GM18526 (cell line): ENCODE results near the gene RIMKLA.

Source experiments
- POLR2A ChIP-seq: IDR thresholded peaks from 3 replicates; pipeline ENCODE4 v1.6.1; 2011; ENCODE audit not compliant: insufficient read length; ENCODE audit errors: extremely low read depth

RIMKLA gene

DNA sequence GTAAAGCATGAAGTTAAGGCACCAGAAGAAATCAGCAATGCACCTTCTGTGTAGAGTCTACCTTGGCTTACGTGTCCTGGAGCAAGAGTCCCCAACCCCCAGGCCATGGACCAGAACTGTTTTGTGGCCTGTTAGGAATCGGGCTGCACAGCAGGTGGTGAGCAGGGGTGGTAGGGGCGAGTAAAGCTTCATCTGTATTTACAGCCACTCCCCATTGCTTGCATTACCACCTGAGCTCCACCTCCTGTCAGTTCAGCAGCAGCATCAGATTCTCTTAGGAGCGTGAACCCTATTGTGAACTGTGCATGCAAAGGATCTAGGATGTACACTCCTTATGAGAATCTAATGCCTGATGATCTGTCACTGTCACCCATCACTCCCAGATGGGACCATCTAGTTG is 53.7 kb downstream of the RIMKLA start:
- TF ChIP-seq POLR2A: no peak

DNA sequence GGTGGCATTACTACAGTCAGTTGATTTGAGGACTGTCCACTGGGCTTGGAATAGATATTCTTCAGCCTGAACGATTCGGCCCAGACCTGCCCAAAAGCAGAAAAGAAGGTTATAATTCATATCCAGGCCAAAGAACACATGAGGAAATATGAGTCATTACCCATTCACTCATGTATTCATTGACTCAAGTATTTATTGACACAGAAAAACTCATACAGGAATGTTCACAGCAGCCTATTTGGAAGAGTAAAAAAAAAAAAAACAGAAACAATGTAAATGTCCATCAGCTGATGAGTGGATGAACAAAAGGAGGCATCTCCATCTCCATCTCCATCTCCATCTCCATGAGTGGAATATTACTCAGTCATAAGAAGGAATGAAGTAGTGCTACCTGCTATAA is 59.3 kb downstream of the RIMKLA start:
- TF ChIP-seq POLR2A: no peak

DNA sequence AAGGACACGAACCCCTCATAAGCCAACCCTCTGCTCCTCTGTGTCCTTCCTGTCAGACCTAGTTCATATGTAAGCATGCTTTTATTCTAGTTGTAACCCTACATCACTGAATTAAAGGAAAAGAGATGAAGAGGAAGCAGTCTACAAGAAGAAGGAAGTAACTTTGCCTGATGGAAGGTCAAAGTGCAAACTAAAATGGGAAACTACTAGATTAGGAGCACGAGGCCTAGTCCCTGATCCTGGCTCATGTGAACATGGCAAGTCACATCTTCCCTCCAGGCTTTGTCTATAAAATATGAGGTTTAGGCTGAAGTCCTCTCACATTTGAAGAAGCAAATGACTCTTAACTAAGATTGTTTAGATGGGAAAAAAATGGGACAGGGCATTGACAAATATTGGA is 62.1 kb downstream of the RIMKLA start:
- TF ChIP-seq POLR2A: no peak

DNA sequence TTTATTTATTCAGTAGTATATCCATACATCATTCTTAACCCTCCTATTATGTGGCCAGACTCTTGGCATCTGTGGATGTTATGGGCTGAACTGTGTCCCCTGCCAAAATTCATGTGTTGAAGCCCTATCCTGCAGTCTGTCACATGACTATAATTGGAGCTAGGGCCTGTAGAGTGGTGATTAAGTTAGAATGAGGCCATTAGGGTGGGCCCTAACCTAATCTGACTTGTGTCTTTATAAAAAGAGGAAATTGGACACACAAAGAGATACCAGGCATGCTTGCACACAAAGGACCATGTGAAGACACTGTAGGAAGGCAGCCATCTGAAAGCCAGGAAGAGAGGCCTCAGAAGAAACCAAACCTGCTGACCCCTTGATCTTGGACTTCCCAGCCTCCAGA is 68.7 kb downstream of the RIMKLA start:
- no peak for TF ChIP-seq POLR2A

DNA sequence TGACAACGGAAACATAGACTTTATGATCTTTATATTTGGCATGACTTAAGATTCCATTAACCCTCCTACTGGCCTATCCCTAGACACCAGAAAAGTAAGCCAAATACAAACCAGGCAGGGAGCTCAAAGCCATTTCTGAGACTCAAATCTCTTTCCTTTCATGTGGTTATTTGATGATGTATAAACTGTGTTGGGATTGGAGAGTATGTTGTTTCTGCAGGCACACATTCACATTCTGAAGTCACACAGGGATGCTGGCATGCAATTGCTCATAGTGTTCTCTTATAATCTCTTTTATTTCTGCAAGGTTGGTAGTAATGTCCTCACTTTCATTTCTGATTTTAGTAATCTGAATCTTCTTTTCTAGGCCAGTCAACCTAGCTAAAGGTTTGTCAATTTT is 69.5 kb downstream of the RIMKLA start:
- no peak for TF ChIP-seq POLR2A

DNA sequence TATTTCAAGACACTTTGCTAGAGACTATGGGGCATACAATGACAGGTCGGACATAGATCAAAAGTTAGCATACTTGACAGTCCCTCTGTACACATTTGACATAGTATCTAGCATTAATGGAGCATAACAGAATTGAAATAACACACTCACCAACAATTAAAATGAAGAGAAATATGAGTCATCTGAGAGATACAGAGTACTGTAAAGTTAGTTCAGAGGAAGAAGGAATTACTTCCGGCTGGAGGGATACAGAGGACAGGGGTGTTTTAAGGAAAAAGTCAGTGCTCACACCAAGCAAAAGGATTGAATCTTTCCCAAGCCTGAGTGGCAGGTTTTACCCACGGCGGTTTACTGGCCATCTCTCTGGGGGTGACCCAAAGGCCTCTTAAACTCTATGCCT is 72.8 kb downstream of the RIMKLA start:
- no peak for TF ChIP-seq POLR2A

DNA sequence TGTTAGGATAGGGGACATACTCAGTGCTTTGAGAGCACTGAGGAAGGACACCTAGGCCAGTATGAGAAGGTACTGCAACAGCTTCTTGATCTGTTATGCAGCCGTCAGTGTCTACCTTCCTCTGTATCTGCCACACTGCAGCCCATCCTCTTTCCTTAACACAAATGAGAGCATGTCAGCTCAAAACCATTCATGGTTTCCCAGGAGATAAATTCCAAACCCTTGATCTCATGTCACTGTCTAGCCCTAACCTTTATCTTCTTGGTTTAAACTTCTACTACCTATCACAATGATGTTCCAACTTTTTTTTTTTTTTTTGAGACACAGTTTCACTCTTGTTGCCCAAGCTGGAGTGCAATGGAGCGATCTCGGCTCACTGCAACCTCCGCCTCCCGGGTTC is 73.8 kb downstream of the RIMKLA start:
- TF ChIP-seq POLR2A: no peak

DNA sequence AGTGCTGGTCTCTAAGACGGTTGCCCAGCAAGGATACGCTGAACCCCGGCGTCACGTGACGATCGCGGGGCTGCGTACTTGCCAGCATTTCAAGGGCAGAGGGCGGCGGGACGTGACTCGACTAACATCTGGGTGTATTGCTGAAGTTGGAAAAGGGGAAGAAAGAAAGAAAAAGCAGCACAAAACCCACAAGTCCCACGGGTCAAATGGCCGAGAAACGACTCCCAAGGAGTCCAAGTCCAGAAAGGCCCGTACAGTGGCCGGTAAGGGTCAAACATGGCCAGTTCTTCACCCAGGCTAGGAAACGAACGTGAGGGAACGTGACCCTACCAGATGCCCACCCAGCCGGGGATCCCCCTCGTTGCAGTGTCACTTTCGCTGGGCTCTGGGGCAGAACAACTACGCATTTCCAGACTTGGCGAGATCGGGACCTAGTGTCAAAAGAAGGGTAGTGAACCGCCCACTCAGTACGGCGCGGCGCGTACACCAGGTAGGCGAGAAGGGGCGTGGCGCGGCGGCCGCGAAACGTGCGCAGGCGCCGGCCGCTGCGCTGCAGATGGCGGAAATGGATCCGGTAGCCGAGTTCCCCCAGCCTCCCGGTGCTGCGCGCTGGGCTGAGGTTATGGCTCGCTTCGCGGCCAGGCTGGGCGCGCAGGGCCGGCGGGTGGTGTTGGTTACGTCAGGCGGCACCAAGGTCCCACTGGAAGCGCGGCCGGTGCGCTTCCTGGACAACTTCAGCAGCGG is 75.6 kb downstream of the RIMKLA start, which contains the start of the genes PPCS and ZMYND12:
Gene PPCS (plus strand): TSS at position 534 of the 744 bp plus-strand sequence. CDS start 23 bp downstream, at position 557.
Gene ZMYND12 (minus strand): TSS at position 13 of the 744 bp plus-strand sequence. CDS start 25 bp downstream, outside the sequence.
- peak; percentile 85 for TF ChIP-seq POLR2A

DNA sequence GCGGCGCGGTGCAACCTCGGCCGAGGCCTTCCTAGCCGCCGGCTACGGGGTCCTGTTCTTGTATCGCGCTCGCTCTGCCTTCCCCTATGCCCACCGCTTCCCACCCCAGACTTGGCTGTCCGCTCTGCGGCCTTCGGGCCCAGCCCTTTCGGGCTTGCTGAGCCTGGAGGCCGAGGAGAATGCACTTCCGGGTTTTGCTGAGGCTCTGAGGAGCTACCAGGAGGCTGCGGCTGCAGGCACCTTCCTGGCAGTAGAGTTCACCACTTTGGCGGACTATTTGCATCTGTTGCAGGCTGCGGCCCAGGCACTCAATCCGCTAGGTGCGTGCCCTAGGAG is 76.1 kb downstream of the RIMKLA start:
- no peak for TF ChIP-seq POLR2A

DNA sequence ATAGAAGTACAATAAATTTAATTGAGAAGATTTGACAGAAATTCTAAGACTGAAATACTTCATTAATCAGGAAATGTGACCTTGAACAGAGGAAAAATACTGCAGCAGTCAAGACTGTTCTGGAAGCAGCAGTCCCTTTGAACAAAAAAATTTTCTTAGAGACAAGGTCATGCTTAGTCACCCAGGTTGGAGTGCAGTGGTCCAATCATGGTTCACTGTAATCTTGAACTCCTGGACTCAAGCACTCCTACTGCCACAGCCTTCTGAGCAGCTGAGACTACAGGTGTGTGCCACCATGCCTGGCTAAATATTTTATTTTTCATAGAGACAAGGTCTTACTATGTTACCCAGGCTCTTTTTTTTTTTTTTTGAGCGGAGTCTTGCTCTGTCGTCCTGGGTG is 80.6 kb downstream of the RIMKLA start:
- no peak for TF ChIP-seq POLR2A

DNA sequence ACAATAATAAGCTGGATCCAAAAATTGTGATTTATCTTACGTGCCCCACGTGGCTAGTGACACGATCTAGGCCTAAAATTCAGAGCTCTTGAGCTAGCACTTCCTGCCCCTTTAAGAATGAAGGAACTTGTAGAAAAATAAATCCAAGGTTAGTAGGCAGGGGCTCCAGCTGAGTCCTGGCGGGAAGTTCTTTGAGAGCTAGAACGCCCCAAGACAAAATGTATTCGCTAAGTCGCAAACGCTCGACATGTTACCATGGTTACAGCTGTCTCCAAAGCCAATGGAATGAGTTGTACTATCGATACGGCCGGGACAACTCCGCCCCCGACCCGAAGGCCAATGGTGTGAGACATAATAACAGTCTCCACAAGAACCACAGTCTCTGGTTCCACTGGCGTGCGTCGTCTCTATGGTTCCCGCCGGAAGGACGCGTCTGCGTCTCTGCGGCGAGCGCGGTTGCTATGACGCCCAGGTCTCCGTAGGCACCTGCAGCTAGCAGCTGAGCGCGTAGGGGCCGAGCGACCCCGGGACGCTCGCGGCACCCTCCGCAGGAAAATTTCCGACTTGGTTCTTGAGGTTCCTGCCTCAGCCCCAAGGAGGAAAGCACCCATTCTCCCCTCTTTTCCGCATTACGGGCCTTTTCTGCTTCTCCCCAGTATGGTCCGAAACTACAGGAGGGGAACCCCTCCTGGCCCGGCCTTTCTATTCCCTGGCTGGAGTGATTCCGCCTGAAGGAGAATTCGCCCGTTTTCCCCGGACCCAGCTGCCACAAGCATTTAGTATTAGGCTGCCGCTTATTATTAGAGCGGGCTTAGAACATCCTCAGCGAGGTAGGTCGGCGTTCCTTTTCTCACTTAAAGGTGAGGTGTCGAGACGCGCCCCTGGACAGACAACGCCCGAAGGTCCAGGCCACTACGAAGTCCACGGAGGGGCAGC is 82.5 kb downstream of the RIMKLA start, which contains the start of gene CCDC30:
Gene CCDC30 (plus strand): TSS at position 459 of the 936 bp plus-strand sequence. CDS start 17,266 bp downstream, outside the sequence.
- TF ChIP-seq POLR2A: no peak

DNA sequence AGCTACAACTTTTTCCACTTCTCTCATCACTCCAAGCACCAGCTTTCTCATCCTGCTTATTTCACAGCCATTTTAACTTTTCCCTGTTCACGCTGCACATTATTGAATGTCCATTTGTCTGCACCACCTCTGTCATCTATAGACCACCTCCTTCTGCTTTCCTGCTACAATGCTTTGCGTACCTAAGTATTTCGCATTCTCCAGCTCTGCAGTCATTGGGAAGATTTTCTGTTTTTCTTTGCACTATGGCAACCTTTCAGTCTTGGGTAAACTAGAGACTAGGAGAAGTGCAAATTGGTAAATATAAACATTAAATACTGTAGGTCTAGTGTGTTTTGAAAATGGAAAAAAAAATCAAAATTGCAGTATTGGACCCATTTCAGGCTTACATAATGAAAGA is 83.3 kb downstream of the RIMKLA start:
- TF ChIP-seq POLR2A: no peak

DNA sequence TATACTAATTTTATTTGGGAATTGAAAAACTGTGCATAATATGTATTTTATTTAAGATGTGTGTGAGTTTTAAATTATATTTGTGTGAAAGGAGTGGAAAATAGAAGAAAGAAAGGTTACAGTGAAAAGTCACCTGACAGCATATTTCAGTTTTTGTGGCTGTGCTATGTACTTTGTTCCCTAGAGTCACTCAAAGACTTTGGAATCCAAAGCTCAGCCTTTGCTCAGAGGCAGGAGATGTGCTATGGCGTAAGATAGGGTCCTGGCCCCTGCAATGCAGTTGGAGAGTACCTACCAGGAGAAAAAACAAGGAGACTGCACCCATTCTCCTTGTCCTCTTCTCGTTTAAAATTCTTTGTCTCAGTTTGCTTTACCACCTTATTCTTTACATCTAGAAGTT is 85.4 kb downstream of the RIMKLA start:
- no peak for TF ChIP-seq POLR2A

DNA sequence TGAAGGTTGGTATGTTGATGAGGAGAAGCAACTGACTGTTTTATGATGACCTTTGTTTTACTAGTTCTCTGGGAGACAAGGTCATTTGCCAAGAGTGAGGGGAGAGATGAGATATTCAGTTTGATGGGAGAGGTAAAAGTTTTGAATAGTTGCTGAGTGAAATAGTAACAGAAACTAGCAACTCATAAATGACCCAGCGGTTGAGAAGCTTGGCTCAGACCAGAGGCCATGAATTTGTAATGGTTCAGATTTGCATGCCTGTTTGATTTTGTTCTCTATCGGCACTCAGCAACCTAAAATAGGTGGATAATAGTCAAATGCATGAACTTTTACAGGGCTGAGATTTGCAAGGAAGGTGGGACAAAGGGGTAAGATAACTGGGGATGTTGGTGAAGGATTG is 89.1 kb downstream of the RIMKLA start:
- TF ChIP-seq POLR2A: no peak
